Kidney (tissue), 14 donors: ENCODE data around the gene MAST2. TPM values are rescaled to one million over a fixed set of nuclear protein-coding genes. Genes with fewer than 3 reads are reported as not detected.
"Not testable (repeated sequence)": the region's sequence is repeated elsewhere in the genome, so short reads cannot be mapped to it uniquely, and the experiment has no call there.

ENCODE experiments used
- DNase-seq, 5 donors: peaks; one replicate each; pipeline ENCODE4 v3.0.0-alpha.2; 2013 to 2020
- FAIRE-seq: peaks from 2 replicates; lab custom pipeline; 2012; peaks lifted over from hg19 to GRCh38; lab: Jason Lieb, UNC
- H3K27ac ChIP-seq, 2 donors: one replicate each; pipeline ENCODE4 v1.7.0; 2013; ENCODE audit warnings: low read depth in 2 of 2, low read length in 2 of 2, inconsistent platforms in 1 of 2
- H3K27me3 ChIP-seq: one replicate; pipeline ENCODE4 v1.7.1; 2013; ENCODE audit warnings: low read length, inconsistent platforms; ENCODE audit not compliant: control insufficient read depth, insufficient read depth
- H3K36me3 ChIP-seq, 3 donors: one replicate each; pipeline versions ENCODE4 v1.7.0 to v1.7.1; 2013; ENCODE audit warnings: low read length in 3 of 3, control low read depth in 1 of 3, inconsistent platforms in 1 of 3; ENCODE audit not compliant: insufficient read depth in 3 of 3, control insufficient read depth in 2 of 3
- H3K4me1 ChIP-seq, 3 donors: one replicate each; pipeline versions ENCODE4 v1.7.0 to v1.7.1; 2013; ENCODE audit warnings: low read length in 3 of 3, inconsistent platforms in 1 of 3, low read depth in 1 of 3; ENCODE audit not compliant: control insufficient read depth in 2 of 3, insufficient read depth in 2 of 3
- H3K4me3 ChIP-seq, 3 donors: one replicate each; pipeline versions ENCODE4 v1.7.0 to v1.8.1; 2013; ENCODE audit warnings: low read length in 3 of 3, control low read depth in 1 of 3, inconsistent platforms in 1 of 3
- H3K9ac ChIP-seq, 3 donors: one replicate each; pipeline versions ENCODE4 v1.7.0 to v1.7.1; 2013; ENCODE audit warnings: low read length in 3 of 3, control low read depth in 1 of 3, inconsistent platforms in 1 of 3
- H3K9me3 ChIP-seq, 3 donors: one replicate each; pipeline versions ENCODE4 v1.7.0 to v1.7.1; 2013; ENCODE audit warnings: low read length in 3 of 3, control low read depth in 1 of 3, inconsistent platforms in 1 of 3; ENCODE audit not compliant: control insufficient read depth in 2 of 3, insufficient read depth in 1 of 3
- intact Hi-C: fragments of 100-400 bp; cut with DNase I; formaldehyde crosslinking; loops from one replicate; pipeline ENCODE4 v1.11.1; 2022
- polyA plus RNA-seq: library from polyadenylated mRNA; stranded (reverse); fragments of 350-450 nt; fragmentation: Illumina TruSeq; extraction: RNeasy Lipid Tissue Mini Kit (QIAGEN cat#74804); gene quantifications from one replicate; pipeline ENCODE4 v1.2.3, GENCODE V29; 2014; ENCODE audit warnings: low read depth, low replicate concordance; ENCODE audit not compliant: insufficient read depth
- total RNA-seq: library from RNA; stranded (reverse); fragmentation: NEBNext Ultra II Directional; extraction: Animal tissue kit (Norgen Biotek cat#: 25700); gene quantifications from one replicate; pipeline ENCODE4 v1.2.1, GENCODE V29; 2021
- TF ChIP-seq, protein P1 (sequence below): IDR thresholded peaks from 3 replicates; pipeline ENCODE4 v1.5.1; 2012; ENCODE audit warnings: mild to moderate bottlenecking, moderate library complexity, borderline replicate concordance; ENCODE audit not compliant: insufficient read depth; ENCODE audit errors: extremely low read depth
- donor health status: control.
- donor health status: control.
- donor health status: control.
- donor health status: control.
- donor health status: control.
- donor health status: DM: yes; HTN: yes; CAD: no.
- donor health status: Normal renal cell carcinoma (clear cell type).

The MAST2 gene
- total and polyA plus RNA-seq, 2 donors from 2014 or later = 7.6 to 17.9 TPM

DNA sequence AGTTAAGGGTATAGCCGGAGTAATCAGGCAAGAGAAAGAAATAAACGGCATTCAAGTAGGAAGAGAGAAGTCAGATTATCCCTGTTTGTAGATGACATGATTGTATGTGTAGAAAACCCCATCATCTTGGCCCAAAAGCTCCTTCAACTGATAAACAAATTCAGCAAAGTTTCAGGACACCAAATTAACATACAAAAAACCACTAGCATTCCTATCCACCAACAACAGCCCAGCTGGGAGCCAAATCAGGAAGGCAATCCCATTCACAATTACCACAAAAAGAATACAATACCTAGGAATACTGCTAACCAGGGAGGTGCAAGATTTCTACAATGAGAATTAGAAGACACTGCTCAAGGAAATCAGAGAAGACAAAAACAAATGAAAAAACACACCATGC, 45.3 kb downstream of the MAST2 start:
- Histone ChIP-seq H3K36me3 (no peaks in the 10 kb centered on the region), H3K9ac (no peak overlapping the region), H3K4me3 (no peak overlapping the region), H3K27me3 (no peaks in the 10 kb centered on the region), H3K9me3 (no peaks in the 10 kb centered on the region), H3K27ac (no peak overlapping the region), H3K4me1 (no peaks in the 10 kb centered on the region)
- FAIRE-seq = no peak
- TF ChIP-seq, protein P1, sequence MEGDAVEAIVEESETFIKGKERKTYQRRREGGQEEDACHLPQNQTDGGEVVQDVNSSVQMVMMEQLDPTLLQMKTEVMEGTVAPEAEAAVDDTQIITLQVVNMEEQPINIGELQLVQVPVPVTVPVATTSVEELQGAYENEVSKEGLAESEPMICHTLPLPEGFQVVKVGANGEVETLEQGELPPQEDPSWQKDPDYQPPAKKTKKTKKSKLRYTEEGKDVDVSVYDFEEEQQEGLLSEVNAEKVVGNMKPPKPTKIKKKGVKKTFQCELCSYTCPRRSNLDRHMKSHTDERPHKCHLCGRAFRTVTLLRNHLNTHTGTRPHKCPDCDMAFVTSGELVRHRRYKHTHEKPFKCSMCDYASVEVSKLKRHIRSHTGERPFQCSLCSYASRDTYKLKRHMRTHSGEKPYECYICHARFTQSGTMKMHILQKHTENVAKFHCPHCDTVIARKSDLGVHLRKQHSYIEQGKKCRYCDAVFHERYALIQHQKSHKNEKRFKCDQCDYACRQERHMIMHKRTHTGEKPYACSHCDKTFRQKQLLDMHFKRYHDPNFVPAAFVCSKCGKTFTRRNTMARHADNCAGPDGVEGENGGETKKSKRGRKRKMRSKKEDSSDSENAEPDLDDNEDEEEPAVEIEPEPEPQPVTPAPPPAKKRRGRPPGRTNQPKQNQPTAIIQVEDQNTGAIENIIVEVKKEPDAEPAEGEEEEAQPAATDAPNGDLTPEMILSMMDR = no peak
- no peak for DNase-seq
- intact Hi-C loops = no loop called here

DNA sequence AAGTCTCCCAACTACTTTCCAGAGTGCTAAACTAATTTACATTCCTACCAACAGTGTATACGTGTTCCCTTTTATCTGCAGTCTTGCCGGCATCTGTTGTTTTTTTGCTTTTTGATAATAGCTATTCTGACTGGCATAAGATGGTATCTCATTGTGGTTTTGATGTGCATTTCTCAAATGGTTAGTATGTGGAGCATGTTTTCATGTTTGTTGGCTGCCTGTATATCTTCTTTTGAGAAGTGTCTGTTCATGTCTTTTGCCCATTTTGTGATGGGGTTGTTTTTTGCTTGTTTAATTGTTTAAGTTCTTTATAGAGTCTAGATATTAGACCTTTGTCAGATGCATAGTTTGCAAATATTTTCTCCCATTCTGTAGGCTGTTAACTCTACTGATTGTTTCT, 46.6 kb downstream of the MAST2 start:
- no peak overlapping the region for H3K9ac ChIP-seq
- TF ChIP-seq, protein P1 = no peak
- no peaks in the 10 kb centered on the region for H3K36me3 ChIP-seq
- H3K9me3 ChIP-seq = no peaks in the 10 kb centered on the region
- H3K27ac ChIP-seq = no peak overlapping the region
- no peaks in the 10 kb centered on the region for H3K4me1 ChIP-seq
- no peak for DNase-seq
- intact Hi-C loops = no loop called here
- H3K27me3 ChIP-seq = no peaks in the 10 kb centered on the region
- no peak overlapping the region for H3K4me3 ChIP-seq
- FAIRE-seq = no peak

DNA sequence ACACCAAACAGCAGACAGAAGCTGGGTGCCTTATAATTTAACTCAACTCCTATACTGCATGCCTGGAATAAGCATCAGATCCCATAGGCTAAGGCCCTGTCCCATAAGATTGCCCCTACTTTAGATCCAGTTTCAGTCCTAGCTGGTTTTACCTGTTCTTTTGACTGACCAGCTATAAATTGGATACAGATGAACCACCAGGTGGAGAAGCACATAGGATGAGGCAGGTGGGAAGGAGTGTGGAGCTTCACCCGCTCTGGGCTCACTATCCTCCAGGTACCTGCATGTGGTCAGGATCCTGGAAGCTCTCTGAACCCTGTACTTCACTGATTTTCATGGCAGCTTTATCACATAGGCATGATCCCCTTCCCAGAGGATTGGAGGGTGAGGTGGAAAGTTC, 51.3 kb downstream of the MAST2 start:
- no peaks in the 10 kb centered on the region for H3K9me3 ChIP-seq
- DNase-seq (no peak), FAIRE-seq (no peak)
- TF ChIP-seq, protein P1 = no peak
- no peaks in the 10 kb centered on the region for H3K27me3 ChIP-seq
- H3K4me3 ChIP-seq = no peak overlapping the region
- H3K9ac ChIP-seq = no peak overlapping the region
- no peaks in the 10 kb centered on the region for H3K36me3 ChIP-seq
- no peaks in the 10 kb centered on the region for H3K4me1 ChIP-seq
- no peak overlapping the region for H3K27ac ChIP-seq
- intact Hi-C loops = no loop called here

DNA sequence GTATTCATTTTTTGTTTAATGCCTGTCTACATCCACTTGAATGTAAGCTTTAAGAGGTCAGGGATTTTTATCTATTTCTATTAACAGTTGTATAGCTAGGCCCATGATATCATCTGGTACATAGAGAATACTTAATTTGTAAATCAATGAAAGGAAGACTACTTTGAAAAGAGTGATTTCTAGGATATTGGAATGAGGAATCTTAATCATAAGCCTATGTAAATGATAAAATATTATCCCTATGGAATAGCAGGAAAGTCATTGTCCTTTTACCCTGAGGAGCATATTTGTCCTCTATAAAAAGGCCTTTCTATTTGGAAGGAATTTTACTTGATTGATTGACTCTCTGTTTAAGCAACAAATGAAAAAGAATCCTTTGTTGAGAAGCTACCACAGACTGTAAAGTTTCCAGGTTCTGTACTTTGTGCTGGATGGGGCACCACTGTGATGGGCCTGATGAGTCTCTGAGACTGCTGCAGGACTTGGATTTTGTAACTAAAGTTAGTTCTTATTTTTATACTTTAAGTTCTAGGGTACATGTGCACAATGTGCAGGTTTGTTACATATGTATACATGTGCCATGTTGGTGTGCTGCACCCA, 53.8 kb downstream of the MAST2 start:
- H3K27me3 ChIP-seq = no peaks in the 10 kb centered on the region
- no peaks in the 10 kb centered on the region for H3K36me3 ChIP-seq
- H3K4me3 ChIP-seq = no peak overlapping the region
- no peaks in the 10 kb centered on the region for H3K4me1 ChIP-seq
- DNase-seq (no peak), FAIRE-seq (no peak)
- TF ChIP-seq, protein P1 = no peak
- H3K27ac ChIP-seq = no peak overlapping the region
- intact Hi-C loops = no loop called here
- H3K9me3 ChIP-seq = no peaks in the 10 kb centered on the region
- H3K9ac ChIP-seq = no peak overlapping the region

DNA sequence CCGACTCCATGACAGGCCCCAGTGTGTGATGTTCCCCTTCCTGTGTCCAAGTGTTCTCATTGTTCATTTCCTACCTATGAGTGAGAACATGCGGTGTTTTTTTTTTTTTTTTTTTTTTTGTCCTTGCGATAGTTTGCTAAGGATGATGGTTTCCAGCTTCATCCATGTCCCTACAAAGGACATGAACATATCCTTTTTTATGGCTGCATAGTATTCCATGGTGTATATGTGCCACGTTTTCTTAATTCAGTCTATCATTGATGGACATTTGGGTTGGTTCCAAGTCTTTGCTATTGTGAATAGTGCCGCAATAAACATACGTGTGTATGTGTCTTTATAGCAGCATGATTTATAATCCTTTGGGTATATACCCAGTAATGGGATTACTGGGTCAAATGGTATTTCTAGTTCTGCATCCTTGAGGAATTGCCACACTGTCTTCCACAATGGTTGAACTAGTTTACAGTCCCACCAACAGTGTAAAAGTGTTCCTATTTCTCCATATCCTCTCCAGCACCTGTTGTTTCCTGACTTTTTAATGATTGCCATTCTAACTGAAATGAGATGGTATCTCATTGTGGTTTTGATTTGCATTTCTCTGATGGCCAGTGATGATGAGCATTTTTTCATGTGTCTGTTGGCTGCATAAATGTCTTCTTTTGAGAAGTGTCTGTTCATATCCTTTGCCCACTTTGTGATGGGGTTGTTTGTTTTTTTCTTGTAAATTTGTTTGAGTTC, 54.5 kb downstream of the MAST2 start:
- H3K4me3 ChIP-seq, H3K4me1 ChIP-seq, intact Hi-C loops, H3K9me3 ChIP-seq, FAIRE-seq, H3K9ac ChIP-seq, H3K27me3 ChIP-seq, H3K27ac ChIP-seq, DNase-seq, H3K36me3 ChIP-seq: not testable (repeated sequence)
